GM12873 (cell line): ENCODE measurements around the gene CPED1.

Experiments used
- TF ChIP-seq, protein P1 (sequence below): IDR thresholded peaks from 2 replicates; pipeline ENCODE4 v1.5.1; 2012; ENCODE audit warnings: low read depth, mild to moderate bottlenecking, moderate library complexity, low read length, control low read depth; ENCODE audit not compliant: insufficient read depth; ENCODE audit errors: missing control alignments

The CPED1 gene

DNA sequence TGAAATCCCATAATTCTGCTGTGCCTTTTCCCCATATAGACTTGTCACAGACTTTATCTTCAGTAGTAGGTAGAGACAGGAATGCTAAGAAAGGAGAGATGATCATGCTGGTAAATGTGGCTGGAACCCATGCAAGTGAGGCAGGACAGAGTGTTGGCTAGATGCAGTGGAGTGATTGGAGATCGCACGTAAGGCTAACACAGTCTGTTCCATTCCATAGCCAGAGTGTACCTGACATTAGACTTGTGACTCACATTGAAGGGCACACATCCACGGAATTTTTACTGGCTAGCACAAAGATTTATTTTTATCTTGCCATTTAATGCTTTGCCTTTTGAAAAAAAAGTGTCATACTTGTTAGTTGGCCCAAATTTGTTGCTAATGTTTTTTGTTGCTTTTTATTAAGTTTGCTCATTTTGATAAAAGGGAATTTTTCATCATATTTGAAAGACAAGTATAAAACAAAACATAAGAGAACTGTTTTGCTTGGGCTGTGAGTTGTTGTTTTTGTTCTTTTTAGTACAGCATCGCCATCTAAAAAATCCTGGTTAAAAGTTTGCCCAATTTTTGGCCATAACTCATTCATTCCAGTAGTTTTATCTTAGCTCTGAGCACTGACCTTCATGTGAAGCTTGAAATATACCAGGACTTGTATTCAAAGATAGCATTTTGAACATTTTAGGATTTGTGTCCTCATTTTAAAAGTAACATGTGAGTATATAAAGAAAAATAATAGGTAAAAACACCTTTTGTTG lies 81.0 kb downstream of the CPED1 start:
- TF ChIP-seq, protein P1, sequence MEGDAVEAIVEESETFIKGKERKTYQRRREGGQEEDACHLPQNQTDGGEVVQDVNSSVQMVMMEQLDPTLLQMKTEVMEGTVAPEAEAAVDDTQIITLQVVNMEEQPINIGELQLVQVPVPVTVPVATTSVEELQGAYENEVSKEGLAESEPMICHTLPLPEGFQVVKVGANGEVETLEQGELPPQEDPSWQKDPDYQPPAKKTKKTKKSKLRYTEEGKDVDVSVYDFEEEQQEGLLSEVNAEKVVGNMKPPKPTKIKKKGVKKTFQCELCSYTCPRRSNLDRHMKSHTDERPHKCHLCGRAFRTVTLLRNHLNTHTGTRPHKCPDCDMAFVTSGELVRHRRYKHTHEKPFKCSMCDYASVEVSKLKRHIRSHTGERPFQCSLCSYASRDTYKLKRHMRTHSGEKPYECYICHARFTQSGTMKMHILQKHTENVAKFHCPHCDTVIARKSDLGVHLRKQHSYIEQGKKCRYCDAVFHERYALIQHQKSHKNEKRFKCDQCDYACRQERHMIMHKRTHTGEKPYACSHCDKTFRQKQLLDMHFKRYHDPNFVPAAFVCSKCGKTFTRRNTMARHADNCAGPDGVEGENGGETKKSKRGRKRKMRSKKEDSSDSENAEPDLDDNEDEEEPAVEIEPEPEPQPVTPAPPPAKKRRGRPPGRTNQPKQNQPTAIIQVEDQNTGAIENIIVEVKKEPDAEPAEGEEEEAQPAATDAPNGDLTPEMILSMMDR, result no peak

DNA sequence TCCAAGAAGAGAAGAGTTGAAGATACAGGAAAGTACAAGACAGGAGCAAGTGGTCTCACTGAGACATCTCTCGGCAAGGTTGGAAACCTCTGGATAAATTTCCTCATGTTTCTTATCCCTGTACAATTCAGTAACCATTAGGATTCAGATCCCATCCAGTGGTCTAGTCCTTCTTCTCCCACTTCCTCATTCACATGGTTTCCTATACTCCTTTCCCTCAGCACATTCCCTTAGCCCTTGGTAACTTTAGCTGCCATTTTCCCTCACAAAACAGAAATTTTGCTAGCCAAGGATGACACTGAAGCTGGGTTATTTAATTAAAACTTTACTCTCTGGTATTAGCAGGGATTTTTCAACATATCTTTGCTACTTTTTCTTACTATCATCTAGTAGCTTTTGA lies 82.6 kb downstream of the CPED1 start:
- TF ChIP-seq, protein P1, result no peak

DNA sequence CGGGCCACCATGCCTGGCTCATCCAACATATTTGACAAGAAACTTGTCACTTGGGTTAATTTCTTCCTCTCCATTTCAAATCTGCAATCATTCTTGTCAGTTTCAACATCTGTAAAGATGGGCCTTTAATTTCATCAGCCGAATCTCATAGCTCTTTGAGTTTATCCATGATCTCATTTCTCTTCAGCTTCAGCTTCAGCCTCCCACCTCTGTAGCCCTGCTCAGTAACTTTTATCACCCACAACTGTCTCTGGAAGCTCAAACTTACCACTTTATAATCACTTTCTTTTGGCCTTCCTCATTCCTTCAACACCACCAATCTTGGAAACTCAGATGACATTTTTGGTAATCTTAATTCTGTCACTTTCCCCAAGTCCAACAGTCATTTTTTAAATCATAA lies 83.2 kb downstream of the CPED1 start:
- TF ChIP-seq, protein P1, result no peak

DNA sequence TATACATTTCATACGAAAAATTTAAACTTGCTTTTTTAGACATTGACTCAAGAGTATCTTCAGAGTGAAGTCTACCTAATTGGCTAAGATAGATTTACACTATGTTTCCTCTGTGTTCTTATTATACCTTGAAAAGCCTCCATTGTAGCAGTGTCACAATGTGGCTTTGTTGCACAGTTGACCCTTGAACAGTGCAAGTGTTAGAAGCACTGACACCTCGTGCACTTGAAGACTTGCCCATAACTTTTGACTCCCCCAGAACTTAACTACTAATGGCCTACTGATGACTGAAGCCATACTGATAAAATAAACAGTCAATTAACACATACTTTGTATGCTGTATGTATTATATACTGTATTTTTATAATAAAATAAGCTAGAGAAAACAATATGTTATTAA lies 84.3 kb downstream of the CPED1 start:
- TF ChIP-seq, protein P1, result no peak

DNA sequence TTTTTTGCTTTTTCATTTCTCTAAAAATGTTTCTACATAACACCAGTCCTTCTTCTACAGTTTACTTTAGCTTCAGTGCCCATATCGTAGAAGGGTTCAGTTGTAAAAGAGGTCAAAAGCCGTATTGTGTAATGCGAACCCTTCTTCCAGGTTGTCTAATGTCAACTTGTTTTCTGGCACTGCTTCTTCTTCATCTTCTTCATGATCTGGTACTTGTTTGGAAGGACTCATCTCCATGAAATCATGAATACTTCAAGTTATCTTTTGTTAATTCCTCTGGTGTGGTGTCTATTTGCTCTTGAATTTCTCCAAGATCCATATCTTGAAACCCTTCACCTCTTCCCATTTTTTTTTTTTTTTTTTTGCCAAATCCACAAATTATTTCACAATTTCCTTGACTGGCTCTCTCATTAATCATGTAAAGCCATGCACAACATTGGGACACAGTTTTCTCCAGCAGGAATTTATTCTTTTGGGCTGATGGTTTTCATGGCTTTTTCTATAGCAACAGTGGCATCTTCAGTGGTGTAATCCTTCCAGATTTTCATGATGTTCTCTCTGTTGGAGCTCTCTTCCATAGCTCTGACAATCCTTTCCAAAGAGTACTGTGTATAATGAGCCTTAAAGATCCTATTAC lies 85.1 kb downstream of the CPED1 start:
- TF ChIP-seq, protein P1, result no peak

DNA sequence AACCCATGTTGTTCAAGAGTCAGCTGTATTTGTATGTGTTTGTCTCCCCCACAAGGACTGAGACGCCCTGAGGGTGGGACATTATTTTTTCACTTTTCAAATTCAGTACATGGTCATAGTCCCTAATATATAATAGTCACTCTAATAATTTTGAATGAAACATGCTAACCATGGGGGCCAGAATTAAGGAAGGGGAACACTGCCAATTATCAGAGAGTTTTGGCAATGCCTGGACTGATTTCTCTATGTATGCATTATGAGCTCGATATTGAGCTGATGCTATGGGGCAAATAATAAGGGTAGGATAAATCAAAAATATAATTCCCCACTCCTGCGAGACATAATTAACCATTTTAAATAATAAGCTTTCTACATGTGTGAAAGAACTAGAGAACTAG lies 87.4 kb downstream of the CPED1 start:
- TF ChIP-seq, protein P1, result no peak

DNA sequence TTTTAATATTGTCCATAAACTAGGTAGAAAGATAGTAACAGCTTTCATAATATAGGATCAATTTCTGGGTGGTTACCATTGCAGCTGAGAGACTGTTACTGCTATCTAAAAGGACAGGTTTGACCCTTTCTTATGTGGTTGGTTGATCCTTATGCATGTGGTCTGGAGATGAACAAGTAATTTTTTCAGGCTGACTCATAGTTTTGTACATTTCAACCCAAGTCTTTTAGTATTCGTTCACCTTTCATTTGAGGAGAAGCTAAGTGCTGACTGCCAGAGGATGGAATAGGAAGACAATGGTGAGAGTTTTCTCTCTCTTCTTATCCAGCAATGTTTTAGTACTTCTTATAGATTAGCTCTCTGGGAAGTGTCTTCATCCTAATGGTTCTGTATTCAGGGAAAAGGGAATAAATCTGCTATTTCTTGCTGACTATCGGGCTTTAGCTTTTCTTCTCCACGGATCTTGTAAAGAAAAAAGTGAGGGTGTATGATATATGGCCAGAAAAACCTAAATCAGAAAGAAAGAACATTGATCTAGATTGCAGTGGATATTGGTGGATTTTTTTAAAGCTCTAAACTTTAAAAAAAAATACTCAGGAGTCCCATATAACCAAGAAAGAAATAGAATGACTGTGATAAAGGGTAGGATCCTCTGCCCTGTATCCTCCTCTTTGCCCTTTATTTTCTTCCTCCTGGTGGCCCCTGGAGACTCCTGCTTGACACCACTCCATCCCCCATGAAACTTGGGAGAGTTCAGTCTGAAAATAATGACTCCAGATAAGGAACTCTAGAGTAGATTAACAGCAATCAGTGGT lies 88.0 kb downstream of the CPED1 start:
- TF ChIP-seq, protein P1, result no peak
